HEK293T (cell line): ENCODE results near the gene HPS3.

Experiments used
- ARNT ChIP-seq: fragments of 450-650 bp; IDR thresholded peaks from 2 replicates; pipeline ENCODE4 v1.6.1; 2017; ENCODE audit warnings: mild to moderate bottlenecking
- BHLHE40 ChIP-seq: fragments of 450-650 bp; IDR thresholded peaks from 2 replicates; pipeline ENCODE4 v1.6.1; 2016; ENCODE audit warnings: mild to moderate bottlenecking, moderate library complexity, borderline replicate concordance
- CTBP1 ChIP-seq: fragments of 450-650 bp; IDR thresholded peaks from 2 replicates; pipeline ENCODE4 v1.6.1; 2016; ENCODE audit warnings: borderline replicate concordance
- FOXK2 ChIP-seq: fragments of 450-650 bp; IDR thresholded peaks from 2 replicates; pipeline ENCODE4 v1.6.1; 2016; ENCODE audit warnings: mild to moderate bottlenecking
- FOXM1 ChIP-seq: fragments of 450-650 bp; IDR thresholded peaks from 2 replicates; pipeline ENCODE4 v1.6.1; 2017; ENCODE audit warnings: mild to moderate bottlenecking, borderline replicate concordance
- HDGF ChIP-seq: fragments of 450-650 bp; IDR thresholded peaks from 2 replicates; pipeline ENCODE4 v1.6.1; 2017; ENCODE audit warnings: antibody characterized with exemption, borderline replicate concordance
- L3MBTL2 ChIP-seq: fragments of 450-650 bp; conservative IDR thresholded peaks from 2 replicates; pipeline ENCODE4 v1.6.1; 2016; ENCODE audit warnings: mild to moderate bottlenecking
- LEF1 ChIP-seq: fragments of 450-650 bp; IDR thresholded peaks from 2 replicates; pipeline ENCODE4 v1.6.1; 2017; ENCODE audit warnings: mild to moderate bottlenecking, borderline replicate concordance
- NFRKB ChIP-seq: fragments of 450-650 bp; IDR thresholded peaks from 2 replicates; pipeline ENCODE4 v1.6.1; 2016; ENCODE audit warnings: mild to moderate bottlenecking, moderate library complexity
- SP1 ChIP-seq: fragments of 450-650 bp; IDR thresholded peaks from 2 replicates; pipeline ENCODE4 v1.6.1; 2017
- SUZ12 ChIP-seq: fragments of 450-650 bp; IDR thresholded peaks from 2 replicates; pipeline ENCODE4 v1.6.1; 2016; ENCODE audit warnings: mild to moderate bottlenecking
- TARDBP ChIP-seq: fragments of 450-650 bp; IDR thresholded peaks from 2 replicates; pipeline ENCODE4 v1.6.1; 2016
- ZNF384 ChIP-seq: fragments of 450-650 bp; IDR thresholded peaks from 2 replicates; pipeline ENCODE4 v1.6.1; 2016
- TF ChIP-seq, protein P1 (sequence below): fragments of 450-650 bp; IDR thresholded peaks from 2 replicates; pipeline ENCODE4 v1.6.1; 2016

DNA sequence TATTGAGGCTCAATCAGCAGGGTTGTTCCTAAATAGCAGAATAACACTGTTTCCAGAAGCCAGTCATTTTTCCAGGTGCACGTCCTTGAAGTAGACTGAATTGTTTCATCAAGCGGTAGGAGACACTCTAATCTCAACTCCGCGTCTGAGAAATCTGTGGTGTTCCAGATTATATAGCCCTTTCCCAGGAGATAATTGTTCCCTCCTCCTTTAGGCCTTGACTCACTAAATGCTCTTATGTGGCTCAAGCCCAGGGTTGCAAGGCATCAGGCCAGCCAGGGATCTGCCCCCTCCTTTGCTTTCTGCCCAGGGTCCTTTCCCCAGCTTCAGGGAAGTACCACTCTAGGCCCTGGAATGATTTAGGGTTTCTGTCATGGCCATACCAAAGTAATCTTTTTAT lies 37.5 kb upstream of the HPS3 start:
- TF ChIP-seq BHLHE40, result no peak
- no peak for TF ChIP-seq SP1
- TF ChIP-seq FOXM1, result no peak
- TF ChIP-seq, protein P1, sequence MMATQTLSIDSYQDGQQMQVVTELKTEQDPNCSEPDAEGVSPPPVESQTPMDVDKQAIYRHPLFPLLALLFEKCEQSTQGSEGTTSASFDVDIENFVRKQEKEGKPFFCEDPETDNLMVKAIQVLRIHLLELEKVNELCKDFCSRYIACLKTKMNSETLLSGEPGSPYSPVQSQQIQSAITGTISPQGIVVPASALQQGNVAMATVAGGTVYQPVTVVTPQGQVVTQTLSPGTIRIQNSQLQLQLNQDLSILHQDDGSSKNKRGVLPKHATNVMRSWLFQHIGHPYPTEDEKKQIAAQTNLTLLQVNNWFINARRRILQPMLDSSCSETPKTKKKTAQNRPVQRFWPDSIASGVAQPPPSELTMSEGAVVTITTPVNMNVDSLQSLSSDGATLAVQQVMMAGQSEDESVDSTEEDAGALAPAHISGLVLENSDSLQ, result no peak
- TF ChIP-seq FOXK2, result no peak
- no peak for TF ChIP-seq NFRKB
- TF ChIP-seq ZNF384, result no peak
- no peak for TF ChIP-seq TARDBP
- no peak for TF ChIP-seq CTBP1
- TF ChIP-seq HDGF, result no peak
- no peak for TF ChIP-seq LEF1
- TF ChIP-seq ARNT, result no peak
- no peak for TF ChIP-seq SUZ12
- no peak for TF ChIP-seq L3MBTL2
